Peyer's patch (tissue), 4 donors: Measurements from ENCODE around the gene MECP2.

Experiments
- CTCF ChIP-seq, 6 experiments: fragments of 450-650 bp in 4 of 6; fragments of 200-600 bp in 2 of 6; sonication (generic) in 1 of 6; IDR thresholded peaks; one replicate each; pipeline ENCODE4 v1.5.1; 2017 to 2019; ENCODE audit warnings: antibody characterized with exemption in 6 of 6, mild to moderate bottlenecking in 3 of 6, moderate library complexity in 1 of 6
- POLR2A ChIP-seq, 2 donors: fragments of 450-650 bp; IDR thresholded peaks; one replicate each; pipeline ENCODE4 v1.5.1; 2017; ENCODE audit warnings: antibody characterized with exemption in 2 of 2, mild to moderate bottlenecking in 2 of 2, moderate library complexity in 2 of 2

- TF ChIP-seq POLR2A (IDR thresholded peaks at IDR 0.05) (no peak), CTCF (IDR thresholded peaks at IDR 0.05) (no peak)
These were observed 49.1 kb downstream of the MECP2 start for GRCh38 chrX:154048398-154048797.
